Lower lobe of right lung (tissue), 2 donors: ENCODE data around the gene KRTAP10-9. TPM values are rescaled to one million over a fixed set of nuclear protein-coding genes. Genes with fewer than 3 reads are reported as not detected.
"Not testable (repeated sequence)": the region's sequence is repeated elsewhere in the genome, so short reads cannot be mapped to it uniquely, and the experiment has no call there.

Experiments
- ATAC-seq, 2 donors: fragments of 200-7000 bp; cut with Tn5 transposase; one replicate each; pipeline ENCODE4 v1.9.1; 2020 to 2022; ENCODE audit warnings: mild to moderate bottlenecking in 2 of 2, moderate library complexity in 2 of 2
- DNase-seq: peaks from one replicate; pipeline ENCODE4 v3.0.0-alpha.2; 2020
- H3K27ac ChIP-seq: fragments of 200-600 bp; one replicate; pipeline ENCODE4 v1.8.0; 2022
- H3K27me3 ChIP-seq: fragments of 200-600 bp; one replicate; pipeline ENCODE4 v1.8.0; 2022; ENCODE audit warnings: low read depth
- H3K36me3 ChIP-seq: fragments of 200-600 bp; one replicate; pipeline ENCODE4 v1.8.0; 2022; ENCODE audit warnings: mild to moderate bottlenecking
- H3K4me1 ChIP-seq: fragments of 200-600 bp; one replicate; pipeline ENCODE4 v1.8.0; 2022
- H3K4me3 ChIP-seq: fragments of 200-600 bp; one replicate; pipeline ENCODE4 v1.8.0; 2022; ENCODE audit warnings: mild to moderate bottlenecking
- H3K9me3 ChIP-seq: fragments of 200-600 bp; one replicate; pipeline ENCODE4 v1.8.0; 2022
- intact Hi-C: fragments of 100-400 bp; cut with DNase I; formaldehyde crosslinking; loops from one replicate; pipeline ENCODE4 v1.11.0; 2022
- long read RNA-seq: library from polyadenylated mRNA; unstranded; transcript quantifications from one replicate; pipeline ENCODE4 v2.0.0, GENCODE V29; 2021
- total RNA-seq: library from RNA; stranded (reverse); fragmentation: NEBNext Ultra II Directional; extraction: Animal tissue kit (Norgen Biotek cat#: 25700); gene quantifications from one replicate; pipeline ENCODE4 v1.2.1, GENCODE V29; 2021
- TF ChIP-seq, protein P1 (sequence below): fragments of 200-600 bp; IDR thresholded peaks from one replicate; pipeline ENCODE4 v1.8.0; 2022; ENCODE audit warnings: antibody characterized with exemption, mild to moderate bottlenecking
- donor health status: DM: no; HTN: yes; CAD: no; lungs with severe emphysema.

Gene KRTAP10-9, protein sequence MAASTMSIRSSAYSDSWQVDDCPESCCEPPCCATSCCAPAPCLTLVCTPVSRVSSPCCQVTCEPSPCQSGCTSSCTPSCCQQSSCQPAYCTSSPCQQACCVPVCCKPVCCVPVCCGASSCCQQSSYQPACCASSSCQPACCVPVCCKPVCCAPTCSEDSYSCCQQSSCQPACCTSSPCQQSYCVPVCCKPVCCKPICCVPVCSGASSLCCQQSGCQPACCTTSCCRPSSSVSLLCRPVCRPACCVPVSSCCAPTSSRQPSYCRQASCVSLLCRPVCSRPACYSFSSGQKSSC
- total RNA-seq = not detected
- long read RNA-seq = 0 reads

DNA sequence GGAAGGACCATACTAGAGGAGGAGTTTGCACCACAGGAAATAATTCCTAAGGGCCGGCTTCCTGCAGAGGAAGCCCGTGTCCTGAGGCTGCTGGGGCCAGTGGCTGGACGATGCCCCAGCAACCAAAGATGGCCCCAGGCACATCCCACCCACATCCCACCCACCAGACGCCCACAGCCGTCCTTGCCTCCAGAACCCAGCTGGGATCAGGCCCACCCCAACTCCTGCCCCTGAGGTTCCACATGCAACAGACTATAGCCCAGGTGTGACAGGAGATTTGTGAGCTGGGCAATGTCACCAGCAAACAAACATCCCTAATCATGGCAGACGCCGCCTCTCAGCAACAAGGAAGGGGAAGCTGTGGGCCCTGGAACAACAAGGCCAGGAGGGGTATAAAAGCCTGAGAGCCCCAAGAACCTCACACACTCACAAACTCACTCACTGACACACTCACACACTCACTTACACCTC lies at the start of gene KRTAP10-9:
Gene KRTAP10-9 (plus strand): TSS at position 421 of the 471 bp plus-strand sequence. CDS start 79 bp downstream, outside the sequence.
- no peak within 1 kb of the TSS for H3K27ac ChIP-seq
- TF ChIP-seq, protein P1, sequence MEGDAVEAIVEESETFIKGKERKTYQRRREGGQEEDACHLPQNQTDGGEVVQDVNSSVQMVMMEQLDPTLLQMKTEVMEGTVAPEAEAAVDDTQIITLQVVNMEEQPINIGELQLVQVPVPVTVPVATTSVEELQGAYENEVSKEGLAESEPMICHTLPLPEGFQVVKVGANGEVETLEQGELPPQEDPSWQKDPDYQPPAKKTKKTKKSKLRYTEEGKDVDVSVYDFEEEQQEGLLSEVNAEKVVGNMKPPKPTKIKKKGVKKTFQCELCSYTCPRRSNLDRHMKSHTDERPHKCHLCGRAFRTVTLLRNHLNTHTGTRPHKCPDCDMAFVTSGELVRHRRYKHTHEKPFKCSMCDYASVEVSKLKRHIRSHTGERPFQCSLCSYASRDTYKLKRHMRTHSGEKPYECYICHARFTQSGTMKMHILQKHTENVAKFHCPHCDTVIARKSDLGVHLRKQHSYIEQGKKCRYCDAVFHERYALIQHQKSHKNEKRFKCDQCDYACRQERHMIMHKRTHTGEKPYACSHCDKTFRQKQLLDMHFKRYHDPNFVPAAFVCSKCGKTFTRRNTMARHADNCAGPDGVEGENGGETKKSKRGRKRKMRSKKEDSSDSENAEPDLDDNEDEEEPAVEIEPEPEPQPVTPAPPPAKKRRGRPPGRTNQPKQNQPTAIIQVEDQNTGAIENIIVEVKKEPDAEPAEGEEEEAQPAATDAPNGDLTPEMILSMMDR = no peak
- DNase-seq = no peak
- ATAC-seq = no peak
- H3K27me3 ChIP-seq = peaks cover 20% of the 10 kb centered on the region
- intact Hi-C loops = no loop called here
- peaks cover 16% of the 10 kb centered on the region for H3K9me3 ChIP-seq
- H3K4me1 ChIP-seq = no peaks in the 10 kb centered on the region
- H3K4me3 ChIP-seq = no peak within 1 kb of the TSS
- no peaks in the 10 kb centered on the region for H3K36me3 ChIP-seq

DNA sequence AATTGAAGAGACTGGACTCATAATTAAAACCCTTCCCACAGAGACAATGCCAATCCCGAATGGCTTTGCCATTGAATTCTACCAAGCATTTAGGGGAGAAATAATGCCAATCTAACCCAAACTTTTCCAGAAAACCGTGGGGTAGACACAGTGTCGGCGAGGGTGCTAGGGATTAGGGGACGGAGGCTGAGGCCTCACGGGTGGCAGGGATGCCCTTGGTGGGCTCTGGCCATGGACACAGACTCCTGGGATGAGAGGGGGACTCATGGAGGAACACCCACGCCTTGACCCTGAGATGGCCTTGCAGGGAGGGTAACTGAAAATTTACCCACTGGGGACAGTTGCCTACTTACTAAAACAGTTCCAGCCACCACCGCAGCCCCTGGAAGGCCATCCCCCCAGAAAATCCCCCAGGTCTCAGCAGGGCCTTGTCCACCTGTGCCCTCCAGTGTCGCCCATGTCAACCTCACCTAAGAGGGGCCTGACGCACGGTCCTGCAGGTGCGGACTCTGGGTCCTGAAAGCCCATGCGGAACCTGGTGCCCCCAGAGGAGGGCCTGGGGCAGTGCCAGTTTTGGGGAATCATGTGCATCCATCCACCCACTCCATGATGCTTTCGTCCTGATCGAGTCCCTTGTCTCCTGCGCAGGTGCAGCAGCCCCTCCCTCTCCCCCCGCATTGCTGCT lies 48.4 kb upstream of the KRTAP10-9 start:
- DNase-seq (peak; percentile 15), ATAC-seq (no peak)
- H3K9me3 ChIP-seq = peaks cover 15% of the 10 kb centered on the region
- TF ChIP-seq, protein P1 = no peak
- no peaks in the 10 kb centered on the region for H3K27me3 ChIP-seq
- intact Hi-C loops = no loop called here
- H3K36me3 ChIP-seq = no peaks in the 10 kb centered on the region
- H3K4me1 ChIP-seq = no peaks in the 10 kb centered on the region
- H3K4me3 ChIP-seq = no peak overlapping the region
- H3K27ac ChIP-seq = no peak overlapping the region

DNA sequence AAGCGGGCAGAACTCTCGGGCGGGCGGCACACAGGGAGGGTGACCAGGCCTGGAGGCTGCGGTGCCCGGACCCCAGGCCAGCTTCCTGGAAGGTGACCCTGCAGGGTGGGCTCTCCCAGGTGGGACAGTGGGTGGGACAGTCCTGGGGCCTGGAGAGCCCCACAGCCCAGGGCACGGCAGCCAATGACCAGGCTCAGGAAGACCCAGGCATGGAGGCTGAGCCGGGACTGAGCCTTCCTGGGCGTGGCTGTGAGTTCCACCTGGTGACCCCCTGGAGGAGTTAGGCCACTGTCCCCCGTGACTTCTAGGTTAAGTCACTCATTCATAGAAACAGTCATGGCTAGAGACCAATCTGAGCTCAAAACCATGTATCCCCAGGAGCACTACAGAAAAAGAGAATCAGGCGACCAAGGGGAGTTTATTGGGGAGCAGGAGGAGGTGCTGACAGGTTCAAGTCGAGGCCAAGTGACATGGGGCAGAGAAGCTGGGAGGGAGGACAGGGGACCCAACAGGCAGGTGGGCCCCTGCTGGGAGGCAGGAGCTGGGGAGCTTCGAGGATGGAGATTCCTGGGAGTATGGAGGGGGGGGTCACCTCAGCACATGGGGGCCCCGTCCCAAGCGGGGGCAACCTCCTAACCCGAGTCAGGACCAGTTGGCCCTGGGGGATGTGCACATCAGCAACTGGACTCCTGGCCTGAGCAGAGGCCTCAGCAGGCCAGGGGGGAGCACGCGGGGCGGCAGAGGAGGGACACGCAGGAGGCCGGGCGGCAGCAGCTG lies 47.6 kb upstream of the KRTAP10-9 start:
- no peaks in the 10 kb centered on the region for H3K4me1 ChIP-seq
- no peak overlapping the region for H3K4me3 ChIP-seq
- no peak overlapping the region for H3K27ac ChIP-seq
- ATAC-seq (no peak), DNase-seq (peak; percentile 28)
- intact Hi-C loops = no loop called here
- H3K36me3 ChIP-seq = no peaks in the 10 kb centered on the region
- peaks cover 1% of the 10 kb centered on the region for H3K27me3 ChIP-seq
- peaks cover 15% of the 10 kb centered on the region for H3K9me3 ChIP-seq
- TF ChIP-seq, protein P1 = no peak

DNA sequence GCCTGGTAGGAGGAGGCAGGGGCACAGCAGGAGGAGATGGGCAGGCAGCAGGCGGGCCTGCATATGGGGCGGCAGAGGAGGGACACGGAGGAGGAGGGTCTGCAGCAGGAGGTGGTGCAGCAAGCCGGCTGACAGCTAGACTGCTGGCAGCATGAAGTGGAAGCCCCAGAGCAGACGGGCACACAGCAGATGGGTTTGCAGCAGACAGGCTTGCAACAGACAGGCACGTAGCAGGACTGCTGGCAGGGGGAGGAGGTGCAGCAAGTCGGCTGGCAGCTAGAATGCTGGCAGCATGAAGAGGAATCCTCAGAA lies 47.1 kb upstream of the KRTAP10-9 start:
- H3K36me3 ChIP-seq = no peaks in the 10 kb centered on the region
- no peak overlapping the region for H3K4me3 ChIP-seq
- peaks cover 15% of the 10 kb centered on the region for H3K9me3 ChIP-seq
- DNase-seq (peak; percentile 12), ATAC-seq (no peak)
- TF ChIP-seq, protein P1 = no peak
- no peak overlapping the region for H3K27ac ChIP-seq
- H3K27me3 ChIP-seq = peaks cover 5% of the 10 kb centered on the region
- no peaks in the 10 kb centered on the region for H3K4me1 ChIP-seq
- intact Hi-C loops = no loop called here

DNA sequence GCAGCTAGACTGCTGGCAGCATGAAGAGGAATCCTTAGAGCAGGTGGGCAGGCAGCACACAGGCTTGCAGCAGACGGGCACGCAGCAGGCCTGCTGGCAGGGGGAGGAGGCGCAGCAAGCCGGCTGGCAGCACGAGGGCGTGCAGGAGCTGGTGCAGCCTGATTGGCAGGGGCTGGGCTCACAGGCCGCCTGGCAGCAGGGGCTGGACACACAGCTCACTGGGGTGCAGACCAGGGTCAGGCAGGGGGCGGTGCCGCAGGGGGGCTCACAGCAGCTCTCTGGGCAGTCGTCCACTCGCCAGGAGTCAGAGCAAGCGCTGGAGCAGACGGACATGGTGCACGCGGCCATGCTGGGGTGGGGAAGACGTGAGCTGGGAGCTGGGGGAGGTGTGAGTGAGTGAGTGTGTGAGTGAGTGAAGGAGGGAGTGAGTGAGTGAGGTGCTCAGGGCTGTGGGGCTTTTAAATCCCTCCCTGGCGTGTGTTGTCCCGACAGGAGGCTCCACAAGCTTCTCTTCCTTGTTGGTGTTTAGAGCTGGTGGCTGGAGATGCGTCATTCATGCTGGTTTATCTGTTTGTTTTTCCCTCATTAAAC lies 46.6 kb upstream of the KRTAP10-9 start, which contains the start of gene KRTAP10-5:
Gene KRTAP10-5 (minus strand): TSS at position 374 of the 591 bp plus-strand sequence. CDS start 26 bp downstream, at position 348.
- DNase-seq = peak; percentile 32
- ATAC-seq, H3K4me3 ChIP-seq, H3K4me1 ChIP-seq, H3K36me3 ChIP-seq, H3K27me3 ChIP-seq, H3K27ac ChIP-seq, intact Hi-C loops: not testable (repeated sequence)
- peaks cover 15% of the 10 kb centered on the region for H3K9me3 ChIP-seq
